GM12878 (cell line): ENCODE results near the gene PASK. TPM values are rescaled to one million over a fixed set of nuclear protein-coding genes. Genes with fewer than 3 reads are reported as not detected.
A peak's percentile ranks its signal among the peaks of the same experiment; 100 is the strongest.

Experiments used
- ATF2 ChIP-seq: IDR thresholded peaks from 2 replicates; pipeline ENCODE4 v1.6.1; 2012; ENCODE audit warnings: low read length, inconsistent platforms
- BHLHE40 ChIP-seq, 2 experiments: fragments of 450-650 bp in 1 of 2; IDR thresholded peaks; 2 replicates each; pipeline ENCODE4 v1.6.1; 2011 to 2017; ENCODE audit warnings: low read depth in 2 of 2, borderline replicate concordance in 1 of 2, improper control_type of control experiment in 1 of 2, low read length in 1 of 2, mild to moderate bottlenecking in 1 of 2
- BMI1 ChIP-seq: fragments of 450-650 bp; IDR thresholded peaks from 2 replicates; pipeline ENCODE4 v1.6.1; 2016; ENCODE audit warnings: mild to moderate bottlenecking, moderate library complexity, borderline replicate concordance
- CEBPZ ChIP-seq: fragments of 150-350 bp; IDR thresholded peaks from 2 replicates; pipeline ENCODE4 v1.6.1; 2016; ENCODE audit warnings: low read depth, low read length
- CHD2 ChIP-seq: IDR thresholded peaks from 2 replicates; pipeline ENCODE4 v1.6.1; 2011; ENCODE audit warnings: low read depth, low read length, improper control_type of control experiment, borderline replicate concordance
- E2F8 ChIP-seq: fragments of 450-650 bp; IDR thresholded peaks from 2 replicates; pipeline ENCODE4 v1.6.1; 2018; ENCODE audit warnings: mild to moderate bottlenecking, low read depth, moderate library complexity; ENCODE audit not compliant: partially characterized antibody
- GABPA ChIP-seq: IDR thresholded peaks from 2 replicates; pipeline ENCODE4 v1.6.1; 2014; ENCODE audit warnings: antibody characterized with exemption, low read depth, mild to moderate bottlenecking, inconsistent platforms
- IRF3 ChIP-seq: fragments of 450-650 bp; IDR thresholded peaks from 2 replicates; pipeline ENCODE4 v1.6.1; 2014; ENCODE audit warnings: mild to moderate bottlenecking
- IRF4 ChIP-seq: IDR thresholded peaks from 2 replicates; pipeline ENCODE4 v1.6.1; 2011; ENCODE audit warnings: low read depth, low read length
- LARP7 ChIP-seq: fragments of 450-650 bp; IDR thresholded peaks from 2 replicates; pipeline ENCODE4 v1.6.1; 2017; ENCODE audit warnings: mild to moderate bottlenecking
- MAX ChIP-seq: IDR thresholded peaks from 2 replicates; pipeline ENCODE4 v1.6.1; 2012; ENCODE audit warnings: low read depth, low read length, improper control_type of control experiment
- NFYB ChIP-seq: IDR thresholded peaks from 2 replicates; pipeline ENCODE4 v1.6.1; 2011; ENCODE audit warnings: low read depth, mild to moderate bottlenecking, low read length, improper control_type of control experiment, moderate library complexity; ENCODE audit not compliant: insufficient read depth
- NR2F1 ChIP-seq: fragments of 450-650 bp; conservative IDR thresholded peaks from 2 replicates; pipeline ENCODE4 v1.6.1; 2017; ENCODE audit warnings: mild to moderate bottlenecking
- PBX3 ChIP-seq: IDR thresholded peaks from 2 replicates; pipeline ENCODE4 v1.6.1; 2011; ENCODE audit warnings: mild to moderate bottlenecking, low read depth, low read length, moderate library complexity; ENCODE audit not compliant: insufficient replicate concordance
- RCOR1 ChIP-seq: conservative IDR thresholded peaks from 2 replicates; pipeline ENCODE4 v1.6.1; 2012; ENCODE audit warnings: low read depth, low read length, improper control_type of control experiment
- SIX5 ChIP-seq: IDR thresholded peaks from 2 replicates; pipeline ENCODE4 v1.6.1; 2011; ENCODE audit warnings: mild to moderate bottlenecking, low read depth, low read length, moderate library complexity; ENCODE audit not compliant: severe bottlenecking
- SMARCA5 ChIP-seq: fragments of 450-650 bp; IDR thresholded peaks from 2 replicates; pipeline ENCODE4 v1.6.1; 2017; ENCODE audit warnings: mild to moderate bottlenecking
- SP1 ChIP-seq: IDR thresholded peaks from one replicate; pipeline ENCODE4 v1.6.1; 2011; ENCODE audit warnings: low read depth, low read length
- YBX1 ChIP-seq: fragments of 450-650 bp; IDR thresholded peaks from 2 replicates; pipeline ENCODE4 v1.6.1; 2016; ENCODE audit warnings: antibody characterized with exemption
- ZNF217 ChIP-seq: fragments of 450-650 bp; IDR thresholded peaks from 2 replicates; pipeline ENCODE4 v1.6.1; 2017; ENCODE audit warnings: antibody characterized with exemption, mild to moderate bottlenecking
- polyA plus RNA-seq, 11 experiments: library from polyadenylated mRNA; depleted of rRNA in 4 of 11; unstranded in 6 of 11; stranded (reverse) in 5 of 11; fragments of >200 nt; fragmentation: Nextera tagmentation in 4 of 11; fragmentation: Illumina TruSeq in 1 of 11; extraction: Ambion mirVana in 4 of 11; extraction: Trizol in 1 of 11; gene quantifications; 1 replicate in 1 of 11; 2 replicates in 10 of 11; pipeline versions ENCODE4 v1.2.1 to v1.2.3, GENCODE V29; 2011 to 2016; ENCODE audit warnings: inconsistent platforms in 2 of 11, missing spikeins in 2 of 11, low read depth in 1 of 11
- total RNA-seq, 4 experiments: library from RNA; depleted of rRNA in 3 of 4; stranded (reverse); fragments of >200 nt in 3 of 4; fragmentation: Illumina TruSeq in 1 of 4; extraction: Trizol in 1 of 4; gene quantifications; 2 replicates each; pipeline versions ENCODE4 v1.2.1 to v1.2.3, GENCODE V29; 2013 to 2021

The PASK gene
- total and polyA plus RNA-seq, 10 of the 15 experiments (the other 5 are each of a cell fraction or from before 2014, with no cell fraction given) = 9.6 to 62.2 (median 28.5) TPM

GRCh38 chr2:241148891-241149674 is at the start of gene PASK (continued):
- no peak for TF ChIP-seq YBX1
- no peak for TF ChIP-seq SMARCA5
- TF ChIP-seq NFYB = peak; percentile 93
- no peak; the same call in 1 of the 2 replicates for TF ChIP-seq ZNF217
- peak; percentile 59; the same call in 1 of the 2 replicates for TF ChIP-seq LARP7
- no peak for TF ChIP-seq GABPA
- TF ChIP-seq IRF4 = no peak
- no peak for TF ChIP-seq CEBPZ
- peak; percentile 96 for TF ChIP-seq SP1
- TF ChIP-seq IRF3 = peak; percentile 79
- peak; percentile 14; the same call in 1 of the 2 replicates for TF ChIP-seq MAX
- no peak for TF ChIP-seq ATF2
- peak; percentile 79 for TF ChIP-seq E2F8
- peak; percentile 56; the same call in 1 of the 2 replicates for TF ChIP-seq BMI1
- no peak for TF ChIP-seq RCOR1
- peak in 1 of 2 experiments; percentile 13; a peak in 1 of 4 replicates for TF ChIP-seq BHLHE40 (IDR thresholded peaks at IDR 0.05; ENCODE audit: borderline replicate concordance in 1 of 2, low read depth in 2 of 2, low read length in 1 of 2)
- TF ChIP-seq SIX5 = no peak
- peak; percentile 49; the same call in 1 of the 2 replicates for TF ChIP-seq NR2F1
- peak; percentile 89 for TF ChIP-seq CHD2
- TF ChIP-seq PBX3 = peak; percentile 95
